Right renal pelvis (tissue), 4 donors: Measurements from ENCODE around the gene AQP11. TPM values are rescaled to one million over a fixed set of nuclear protein-coding genes. Genes with fewer than 3 reads are reported as not detected.
"Not testable (repeated sequence)": the region's sequence is repeated elsewhere in the genome, so short reads cannot be mapped to it uniquely, and the experiment has no call there.

ENCODE experiments used
- DNase-seq, 4 donors: peaks; one replicate each; pipeline ENCODE4 v3.0.0-alpha.2; 2013; ENCODE audit warnings: low read depth in 4 of 4, low spot score in 3 of 4, missing footprints in 1 of 4
- polyA plus RNA-seq, 4 donors: library from polyadenylated mRNA; unstranded; fragments of 120-200 nt; gene quantifications; one replicate each; pipeline ENCODE4 v1.2.1, GENCODE V29; 2013; ENCODE audit not compliant: insufficient read length in 4 of 4

Gene AQP11, protein sequence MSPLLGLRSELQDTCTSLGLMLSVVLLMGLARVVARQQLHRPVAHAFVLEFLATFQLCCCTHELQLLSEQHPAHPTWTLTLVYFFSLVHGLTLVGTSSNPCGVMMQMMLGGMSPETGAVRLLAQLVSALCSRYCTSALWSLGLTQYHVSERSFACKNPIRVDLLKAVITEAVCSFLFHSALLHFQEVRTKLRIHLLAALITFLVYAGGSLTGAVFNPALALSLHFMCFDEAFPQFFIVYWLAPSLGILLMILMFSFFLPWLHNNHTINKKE
- polyA plus RNA-seq: 1 to 10 TPM; 3.7 to 5.0 (median 4.3) TPM

DNA sequence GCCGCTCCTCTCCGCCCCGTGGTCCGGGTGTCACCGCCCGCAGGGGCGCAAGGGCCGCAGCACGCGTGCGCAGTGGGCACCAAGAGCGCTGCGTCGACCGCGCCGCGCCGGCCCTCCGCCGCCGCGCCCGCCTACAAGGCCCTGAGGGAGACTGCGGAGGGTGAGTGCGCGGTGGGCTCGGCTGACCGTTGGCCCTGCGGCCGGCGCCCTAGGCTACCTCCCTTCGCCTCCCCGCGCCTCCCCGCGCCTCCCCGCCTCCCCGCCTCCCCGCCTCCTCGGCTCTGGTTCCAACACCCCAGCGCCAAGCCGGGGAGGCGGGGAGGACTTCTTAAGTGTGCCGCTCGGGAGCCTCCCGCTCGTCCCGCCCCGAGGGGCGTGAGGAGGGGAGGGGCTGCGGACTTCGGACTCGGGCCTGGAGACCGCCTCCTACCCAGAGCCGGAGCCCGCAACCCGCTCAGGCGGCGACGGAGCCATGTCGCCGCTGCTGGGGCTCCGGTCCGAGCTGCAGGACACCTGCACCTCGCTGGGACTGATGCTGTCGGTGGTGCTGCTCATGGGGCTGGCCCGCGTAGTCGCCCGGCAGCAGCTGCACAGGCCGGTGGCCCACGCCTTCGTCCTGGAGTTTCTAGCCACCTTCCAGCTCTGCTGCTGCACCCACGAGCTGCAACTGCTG lies at the start of gene AQP11:
Gene AQP11, plus strand, starts transcription at position 433 of the 673 bp plus-strand sequence. Its CDS starts 40 bp downstream, at position 473.
- peak; percentile 75 to 86 (median 80) for DNase-seq

DNA sequence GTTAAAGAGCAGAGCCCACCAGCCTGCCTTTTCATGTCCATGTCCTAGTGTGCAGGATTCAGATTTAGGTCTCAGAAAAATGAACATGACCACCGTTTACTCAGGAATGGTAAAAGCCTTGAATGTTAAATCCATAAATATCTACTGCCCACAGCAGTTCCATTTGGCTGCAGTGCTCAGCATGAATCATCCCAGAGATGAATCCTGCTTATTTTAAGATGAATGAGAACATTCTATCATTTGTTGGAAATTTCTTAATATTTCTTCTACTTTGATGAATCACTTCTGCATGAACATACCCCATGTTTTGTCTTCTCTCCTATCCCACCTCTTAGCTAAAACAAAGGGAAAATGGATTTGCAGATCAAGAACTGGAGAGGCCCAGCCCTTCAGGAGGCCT lies 47.5 kb upstream of the AQP11 start:
- DNase-seq: no peak

DNA sequence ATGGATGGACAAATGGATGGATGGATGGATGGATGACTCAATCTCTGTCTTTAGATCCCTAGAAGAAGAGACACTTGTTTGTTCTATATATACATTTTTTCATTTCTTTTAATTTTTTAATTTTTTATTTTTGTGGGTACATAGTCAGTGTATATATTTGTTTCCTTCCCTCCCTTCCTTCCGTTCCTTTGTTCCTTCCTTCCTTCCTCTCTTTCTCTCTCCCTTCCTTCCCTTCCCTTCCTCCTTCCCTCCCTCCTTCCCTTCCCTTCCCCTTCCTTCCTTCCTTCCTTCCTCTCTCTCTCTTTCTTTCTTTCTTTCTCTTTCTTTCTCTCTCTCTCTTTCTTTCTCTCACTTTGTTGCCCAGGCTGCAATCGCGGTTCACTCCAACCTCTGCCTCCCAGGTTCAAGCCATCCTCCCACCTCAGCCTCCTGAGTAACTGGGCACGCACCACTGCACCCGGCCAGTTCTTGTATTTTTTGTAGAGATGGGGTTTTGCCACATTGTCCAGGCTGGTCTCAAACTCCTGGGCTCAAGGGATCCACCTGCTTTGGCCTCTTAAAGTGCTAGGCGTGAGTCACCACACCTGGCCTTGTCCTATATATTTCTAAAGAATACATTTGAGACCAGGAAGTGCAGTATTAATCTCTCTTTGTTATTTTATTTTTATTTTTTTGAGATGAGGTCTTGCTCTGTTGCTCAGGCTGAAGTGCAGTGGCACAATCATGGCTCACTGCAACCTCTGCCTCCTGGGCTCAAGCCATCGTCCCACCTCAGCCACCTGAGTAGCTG lies 42.5 kb upstream of the AQP11 start:
- DNase-seq: no peak

DNA sequence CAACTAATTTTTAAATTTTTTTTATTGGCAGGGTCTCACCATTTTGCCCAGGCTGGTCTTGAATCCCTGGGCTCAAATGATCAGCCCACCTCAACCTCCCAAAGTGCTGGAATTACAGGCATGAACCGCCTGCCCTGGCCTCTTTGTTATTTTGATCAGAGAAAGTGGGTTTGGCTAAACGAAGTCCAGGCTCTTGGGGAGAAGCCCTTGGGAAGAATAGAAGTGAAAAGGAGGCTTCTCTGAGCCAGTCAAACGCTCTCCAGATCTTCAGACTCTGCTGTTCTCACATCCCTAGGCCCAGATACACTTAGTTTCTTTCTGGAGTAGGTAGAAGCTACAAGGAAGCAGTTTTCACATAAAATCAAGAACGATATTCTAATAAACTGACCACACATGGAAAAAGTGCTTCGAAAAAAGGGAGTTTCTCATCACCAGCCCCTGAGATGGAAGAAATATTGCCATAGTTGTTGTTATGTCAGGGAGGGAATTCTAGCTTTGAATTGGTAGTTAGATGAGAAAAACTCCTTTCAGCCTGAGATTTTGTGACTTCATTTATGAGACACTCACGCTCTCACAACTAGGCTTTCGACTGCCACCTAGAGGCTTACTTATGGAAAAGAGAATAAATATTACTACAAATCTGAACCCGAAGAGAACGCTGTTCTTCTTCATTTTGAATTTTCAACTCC lies 41.7 kb upstream of the AQP11 start:
- peak; percentile 47 to 60 (median 51) for DNase-seq

DNA sequence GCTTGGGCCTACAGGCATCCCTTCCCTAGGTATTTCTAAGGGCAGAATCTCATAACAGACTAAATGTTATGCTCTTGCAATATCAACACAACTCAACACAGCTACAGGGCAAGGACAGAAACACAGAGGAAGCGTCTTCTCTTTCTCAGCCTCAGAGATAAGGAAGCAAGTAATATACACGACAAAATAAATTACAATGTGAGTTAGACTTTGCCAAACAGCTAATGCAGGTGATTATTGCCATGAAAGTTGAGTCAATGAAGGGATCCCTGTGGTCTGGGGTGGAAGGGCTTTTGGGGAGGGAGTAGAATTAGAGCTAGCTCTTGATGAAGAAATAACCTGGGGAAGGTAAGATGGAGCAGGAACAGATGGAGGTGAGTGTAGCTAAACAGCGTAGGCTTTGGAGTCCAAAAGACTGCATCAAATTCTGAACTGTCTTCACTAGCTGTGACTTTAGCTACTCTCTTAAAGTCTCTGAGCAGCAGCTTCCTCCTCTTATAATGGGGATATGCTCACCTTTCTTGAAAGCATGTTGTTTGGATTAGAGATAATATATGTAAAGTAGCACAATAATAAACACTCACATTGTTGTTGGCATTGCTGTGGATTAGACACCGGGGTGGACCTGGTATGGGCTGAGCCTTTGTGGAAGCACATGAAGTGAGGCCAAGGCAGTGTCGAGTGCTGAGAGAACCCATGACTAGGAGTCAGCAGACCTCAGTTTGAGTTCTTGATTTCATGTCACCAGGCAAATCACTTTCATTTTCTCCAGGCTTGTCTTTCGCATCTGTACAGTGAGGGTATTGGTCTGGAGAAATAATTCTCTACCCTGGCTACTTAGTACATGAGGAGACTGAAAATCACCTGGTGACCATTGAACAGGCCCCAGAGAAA lies 41.0 kb upstream of the AQP11 start:
- no peak for DNase-seq

DNA sequence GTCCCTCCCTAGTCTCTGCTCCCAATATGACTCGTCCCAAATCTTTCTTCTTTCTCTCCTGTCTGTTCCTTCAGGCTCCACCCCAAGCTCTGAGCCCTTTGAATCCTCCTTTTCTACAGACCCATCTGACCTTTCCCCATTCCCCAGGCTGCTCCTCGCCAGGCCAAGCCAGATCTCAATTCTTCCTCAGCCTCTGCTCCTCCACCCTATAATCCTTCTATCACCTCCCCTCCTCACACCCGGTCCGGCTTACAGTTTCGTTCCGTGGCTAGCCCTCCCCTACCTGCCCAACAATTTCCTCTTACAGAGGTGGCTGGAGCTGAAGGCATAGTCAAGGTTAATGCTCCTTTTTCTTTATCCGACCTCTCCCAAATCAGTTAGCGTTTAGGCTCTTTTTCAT lies 38.3 kb upstream of the AQP11 start:
- not testable (repeated sequence) for DNase-seq

DNA sequence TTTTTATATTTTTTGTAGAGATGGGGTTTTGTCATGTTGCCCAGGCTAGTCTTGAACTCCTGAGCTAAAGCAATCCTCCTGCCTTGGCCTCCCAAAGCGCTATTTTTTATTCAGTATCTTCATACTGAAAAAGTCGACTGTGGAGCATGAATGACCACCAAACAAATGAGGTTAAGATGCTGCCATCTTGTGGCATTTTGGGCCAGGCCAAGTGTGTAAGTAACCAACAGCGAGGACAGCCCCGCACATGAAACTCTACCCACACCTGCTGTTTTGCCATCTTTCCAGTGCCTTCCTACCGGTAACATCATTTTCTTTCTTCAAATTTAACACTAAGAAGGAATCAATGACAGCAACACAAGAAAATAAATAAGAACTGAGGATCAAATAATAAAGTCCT lies 32.2 kb upstream of the AQP11 start:
- DNase-seq: no peak

DNA sequence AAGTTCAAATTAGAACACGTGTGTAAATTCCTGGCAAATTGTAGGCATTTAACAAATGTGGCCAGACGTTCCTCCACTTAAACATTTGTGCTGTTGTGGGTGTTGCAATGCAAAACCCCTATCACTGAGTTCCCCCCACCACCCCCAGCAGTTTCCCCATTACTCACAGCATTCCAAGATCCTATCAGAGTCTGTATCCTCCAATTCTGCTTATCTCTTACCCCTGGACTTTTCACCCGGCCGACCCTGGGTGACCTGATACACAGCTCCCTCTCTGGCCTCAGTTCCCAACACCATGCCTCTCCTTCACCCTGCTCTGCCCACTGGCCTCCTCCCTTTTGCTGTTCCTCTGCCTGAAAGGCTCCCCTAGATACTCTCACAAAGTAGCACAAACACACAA lies 31.4 kb upstream of the AQP11 start:
- no peak for DNase-seq

DNA sequence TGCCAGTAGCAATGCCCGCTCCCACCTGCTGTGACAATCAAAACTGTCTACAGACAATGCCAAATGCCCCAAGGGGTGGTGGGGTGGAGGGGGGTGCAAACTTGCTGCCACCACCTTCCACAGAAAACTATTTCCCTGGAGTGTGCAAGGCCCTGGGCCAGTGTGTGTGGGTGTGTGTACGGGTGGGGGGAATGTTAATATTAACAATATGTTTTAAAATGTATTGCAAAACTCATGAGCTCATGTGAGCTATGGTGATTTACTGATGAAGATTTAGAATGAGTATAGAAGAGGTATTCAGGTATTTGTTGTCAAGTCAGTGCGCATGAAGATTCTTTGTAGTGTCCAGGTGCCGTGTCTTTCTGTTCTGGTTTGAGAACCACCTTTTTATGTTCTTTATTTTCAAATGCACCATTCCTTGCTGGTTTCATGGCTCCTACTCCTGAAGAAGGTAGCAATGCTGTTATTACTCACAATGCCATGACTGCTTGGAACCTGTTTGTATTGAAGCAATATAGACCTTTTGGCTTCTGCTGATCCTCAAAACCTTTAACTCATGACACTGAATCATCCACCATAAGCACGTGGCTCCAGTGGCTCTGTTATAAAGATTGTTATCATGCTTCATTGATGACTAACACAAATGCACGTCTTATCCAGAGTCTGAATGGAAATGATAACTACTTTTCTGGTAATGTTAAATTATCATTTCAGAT lies 29.9 kb upstream of the AQP11 start:
- DNase-seq: no peak

DNA sequence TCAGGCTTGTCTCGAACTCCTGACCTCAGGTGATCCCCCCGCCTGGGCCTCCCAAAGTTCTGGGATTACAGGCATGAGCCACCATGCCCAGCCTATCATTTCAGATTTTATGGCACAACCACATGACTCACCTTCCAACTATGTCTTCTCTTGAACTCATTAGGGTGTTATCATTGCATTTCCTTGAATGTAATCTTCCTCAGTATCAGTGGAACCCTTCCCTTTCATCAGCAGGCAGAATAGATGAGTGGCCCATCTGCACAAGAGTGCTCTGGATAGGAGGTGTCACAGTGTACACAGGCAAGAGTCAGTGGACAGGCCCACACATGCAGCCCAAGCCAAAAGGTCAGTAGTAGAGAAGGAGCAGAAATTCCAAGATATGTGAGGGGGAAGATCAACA lies 29.1 kb upstream of the AQP11 start:
- DNase-seq: no peak

DNA sequence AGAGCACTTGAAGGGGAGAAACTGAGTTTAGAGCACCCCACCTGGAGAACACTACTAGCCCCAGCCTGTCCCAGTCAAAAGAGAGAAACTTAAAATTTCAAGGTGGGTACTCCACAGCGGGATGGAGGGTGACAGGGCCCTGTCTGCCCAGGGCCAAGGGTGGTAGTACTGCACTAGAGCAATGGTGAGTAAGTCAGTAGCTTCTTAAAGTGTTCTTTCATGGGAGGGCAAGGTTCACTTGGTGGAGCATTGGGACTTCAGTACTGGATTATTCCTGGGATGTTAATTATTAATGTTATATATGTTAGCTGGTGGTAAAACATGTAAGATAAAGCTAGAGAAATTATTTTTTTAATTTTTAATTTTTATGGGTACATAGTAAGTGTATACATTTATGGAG lies 28.5 kb upstream of the AQP11 start:
- DNase-seq: no peak

DNA sequence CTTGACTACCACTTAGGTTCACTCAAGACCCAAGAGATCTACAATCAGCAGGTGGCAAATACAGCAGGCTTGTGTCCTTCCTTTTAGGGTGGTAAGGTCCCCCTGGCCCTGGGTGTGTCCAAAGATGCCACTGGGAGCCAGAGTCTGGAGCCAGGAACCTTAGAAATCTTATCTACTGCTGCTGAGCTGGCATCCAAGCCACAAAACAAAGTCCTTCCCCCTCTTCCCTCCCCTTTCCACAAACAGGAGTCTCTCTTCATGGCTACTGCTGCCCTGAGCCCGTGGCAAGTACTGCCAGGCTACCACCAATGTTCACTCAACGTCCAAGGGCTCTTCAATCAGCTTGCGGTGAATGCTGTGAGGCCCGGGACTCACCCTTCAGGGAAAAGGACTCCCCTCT lies 21.4 kb upstream of the AQP11 start:
- DNase-seq: no peak

DNA sequence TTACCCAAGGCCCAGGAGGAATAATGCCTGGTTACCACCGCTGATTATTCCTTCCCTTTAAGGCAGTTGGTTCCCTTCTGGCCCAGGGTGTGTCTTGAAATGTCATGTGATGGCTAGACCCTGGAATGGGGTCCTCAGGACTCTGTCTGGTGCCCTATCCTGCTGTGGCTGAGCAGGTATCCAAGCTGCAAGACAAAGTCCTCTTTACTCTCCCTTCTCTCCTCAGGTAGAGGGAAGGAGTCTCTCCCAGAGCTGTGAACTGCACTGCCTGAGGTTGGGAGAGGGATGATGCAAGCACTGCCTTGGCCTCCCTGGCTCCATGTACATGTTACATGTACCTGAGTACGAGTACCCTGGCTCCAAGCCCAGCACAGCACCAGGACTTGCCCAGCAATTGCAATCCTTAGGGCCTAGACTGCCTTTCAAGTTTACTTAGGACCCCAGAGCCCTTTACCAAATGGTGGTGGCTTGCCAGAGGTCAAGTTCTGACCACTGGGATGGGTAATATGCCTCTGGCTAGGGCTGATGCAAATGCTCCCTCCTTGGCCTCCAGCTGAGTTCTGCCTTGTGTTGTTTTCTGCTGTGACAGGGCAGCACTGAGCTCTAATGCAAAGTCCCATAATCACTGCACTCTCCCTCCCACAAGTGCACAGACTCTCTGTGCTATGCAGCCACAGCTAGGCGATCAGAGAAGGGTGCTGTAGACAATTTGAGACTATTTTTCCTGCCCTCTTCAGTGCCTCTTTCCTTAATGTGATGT lies 20.7 kb upstream of the AQP11 start:
- no peak for DNase-seq

DNA sequence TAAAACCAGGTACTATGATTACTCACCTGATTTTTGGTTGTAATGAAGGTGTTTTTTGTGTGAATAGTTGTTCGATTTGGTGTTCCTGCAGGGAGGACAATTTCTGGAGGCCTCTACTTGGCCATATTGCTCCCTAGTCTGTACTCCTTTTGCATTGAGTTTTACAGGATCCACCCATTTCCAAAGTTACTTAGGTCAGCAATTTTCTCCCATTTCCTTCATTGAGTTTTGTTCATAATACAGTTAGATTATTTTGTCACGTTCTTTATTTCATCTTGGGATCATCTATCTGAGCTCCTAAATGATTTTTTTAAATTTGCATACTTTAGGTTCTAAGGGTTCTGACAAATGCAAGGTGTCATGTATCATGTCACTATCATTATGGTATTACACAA lies 20.1 kb upstream of the AQP11 start:
- no peak for DNase-seq

DNA sequence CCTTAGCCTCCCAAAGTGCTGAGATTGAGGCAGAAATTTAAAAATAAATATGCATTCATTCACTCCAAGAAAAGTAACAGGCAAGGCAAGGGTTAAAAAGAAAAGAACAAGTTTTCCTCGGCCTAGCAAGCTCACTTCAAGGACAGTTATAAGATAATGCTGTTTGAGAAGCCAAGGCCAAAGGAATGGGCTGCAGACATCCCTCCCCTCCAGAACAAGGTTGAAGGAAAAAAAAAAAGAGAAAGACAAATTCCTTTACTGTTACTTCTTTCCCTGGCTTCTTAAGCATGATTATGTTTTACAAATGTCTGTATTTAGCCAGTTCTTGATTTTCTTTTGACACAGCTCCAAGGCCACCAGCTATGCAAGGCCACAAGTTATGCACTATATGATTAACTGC lies 18.9 kb upstream of the AQP11 start:
- not testable (repeated sequence) for DNase-seq

DNA sequence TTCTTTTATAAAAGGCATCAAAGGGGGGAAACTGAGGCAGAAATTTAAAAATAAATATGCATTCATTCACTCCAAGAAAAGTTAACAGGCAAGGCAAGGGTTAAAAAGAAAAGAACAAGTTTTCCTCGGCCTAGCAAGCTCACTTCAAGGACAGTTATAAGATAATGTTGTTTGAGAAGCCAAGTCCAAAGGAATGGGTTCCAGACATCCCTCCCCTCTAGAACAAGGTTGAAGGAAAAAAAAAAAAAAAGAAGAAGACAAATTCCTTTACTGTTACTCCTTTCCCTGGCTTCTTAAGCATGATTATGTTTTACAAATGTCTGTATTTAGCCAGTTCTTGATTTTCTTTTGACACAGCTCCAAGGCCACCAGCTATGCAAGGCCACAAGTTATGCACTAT lies 14.3 kb upstream of the AQP11 start:
- not testable (repeated sequence) for DNase-seq

DNA sequence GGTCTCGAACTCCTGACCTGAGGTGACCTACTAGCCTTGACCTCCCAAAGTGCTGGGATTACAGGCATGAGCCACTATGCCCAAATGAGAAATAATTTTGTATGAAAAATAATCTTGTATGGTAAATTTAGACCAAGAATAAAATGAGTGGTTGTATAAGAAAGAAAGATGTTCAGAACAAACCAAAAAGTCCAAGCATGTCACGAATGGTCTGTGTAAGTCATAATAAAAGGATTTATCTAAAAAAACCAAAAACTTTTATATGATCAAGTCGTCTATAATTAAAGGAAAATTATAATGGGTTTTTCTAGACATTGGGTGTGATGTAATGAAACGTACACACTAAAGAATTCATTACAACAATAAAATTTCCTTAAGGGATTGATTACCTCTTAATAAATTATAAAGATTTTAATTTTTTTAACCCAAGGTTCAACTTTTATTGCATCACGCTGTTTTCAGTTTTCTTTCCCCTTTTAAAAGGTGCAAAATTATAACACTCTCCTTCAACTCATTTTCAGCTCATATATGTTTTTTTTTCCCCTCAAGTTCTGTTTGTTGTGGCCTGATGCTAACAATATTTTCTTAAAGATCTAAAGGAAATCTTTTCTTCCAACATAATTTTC lies 8.9 kb upstream of the AQP11 start:
- DNase-seq: no peak

DNA sequence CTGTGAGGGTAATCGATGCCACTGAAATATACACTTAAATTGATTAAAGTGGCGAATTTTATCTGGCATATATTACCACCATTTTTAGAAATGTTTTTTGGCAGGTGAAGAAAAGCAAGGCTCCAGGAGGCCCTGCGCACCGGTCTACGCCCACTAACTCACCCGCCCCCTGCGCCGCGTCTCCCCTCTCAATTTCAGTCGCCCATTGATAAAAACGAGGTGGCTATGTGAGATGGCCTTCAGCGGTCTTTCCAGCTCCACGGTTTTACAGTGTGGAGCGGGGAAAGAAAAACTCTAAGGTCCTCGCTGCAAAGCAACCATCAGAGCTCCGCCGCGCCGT lies 602 bp upstream of the AQP11 start:
- no peak for DNase-seq
